Left kidney (tissue), 8 donors: ENCODE data around the gene BHLHE41. TPM values are rescaled to one million over a fixed set of nuclear protein-coding genes. Genes with fewer than 3 reads are reported as not detected.

Experiments used
- DNase-seq: peaks from one replicate; pipeline ENCODE4 v3.0.0-alpha.2; 2013
- long read RNA-seq, 8 donors: transcript quantifications; one replicate each; lab custom pipeline, GENCODE V29; 2026
- polyA plus RNA-seq: library from polyadenylated mRNA; unstranded; fragments of 120-200 nt; gene quantifications from one replicate; pipeline ENCODE4 v1.2.1, GENCODE V29; 2013; ENCODE audit not compliant: insufficient read length

BHLHE41 gene
- polyA plus RNA-seq = 2.2 TPM
- long read RNA-seq, donor 1, partial matches to known transcripts = 0 of 2 reads
- long read RNA-seq, donor 1, other reads (novel, unspliced or antisense) = 0 of 2 reads
- long read RNA-seq, donor 2 = 0 reads
- long read RNA-seq, donor 3, partial matches to known transcripts = 0 of 3 reads
- long read RNA-seq, donor 3, other reads (novel, unspliced or antisense) = 0 of 3 reads
- long read RNA-seq, donor 4, partial matches to known transcripts = 0 of 1 reads
- long read RNA-seq, donor 4, other reads (novel, unspliced or antisense) = 0 of 1 reads
- long read RNA-seq, donor 5, partial matches to known transcripts = 0 of 1 reads
- long read RNA-seq, donor 5, other reads (novel, unspliced or antisense) = 0 of 1 reads
- long read RNA-seq, donor 6, partial matches to known transcripts = 0 of 1 reads
- long read RNA-seq, donor 6, other reads (novel, unspliced or antisense) = 0 of 1 reads
- long read RNA-seq, donor 7, partial matches to known transcripts = 0 of 3 reads
- long read RNA-seq, donor 7, other reads (novel, unspliced or antisense) = 0 of 3 reads
- long read RNA-seq, donor 8 = 0 reads

- DNase-seq = no peak
Measured at GRCh38 chr12:26124446-26125399, at the start of gene BHLHE41. Gene BHLHE41 (minus strand): TSS chr12:26125037. CDS start chr12:26124779, 258 bp downstream.

- no peak for DNase-seq
Measured at GRCh38 chr12:26172946-26173552, 48.2 kb upstream of the BHLHE41 start.

GRCh38 chr12:26172539-26172938 lies 47.7 kb upstream of the BHLHE41 start:
- no peak for DNase-seq

- no peak for DNase-seq
Measured at GRCh38 chr12:26172013-26172412, 47.2 kb upstream of the BHLHE41 start.

- DNase-seq = no peak
Measured at GRCh38 chr12:26164118-26164517, 39.3 kb upstream of the BHLHE41 start.

- no peak for DNase-seq
Measured at GRCh38 chr12:26162905-26163304, 38.1 kb upstream of the BHLHE41 start.

GRCh38 chr12:26162174-26162573 lies 37.3 kb upstream of the BHLHE41 start:
- no peak for DNase-seq

- DNase-seq = no peak
Measured at GRCh38 chr12:26158078-26158764, 33.4 kb upstream of the BHLHE41 start.

GRCh38 chr12:26157001-26157400 lies 32.2 kb upstream of the BHLHE41 start:
- DNase-seq = no peak

- no peak for DNase-seq
Measured at GRCh38 chr12:26156201-26156871, 31.5 kb upstream of the BHLHE41 start.

GRCh38 chr12:26153421-26154154 lies 28.8 kb upstream of the BHLHE41 start:
- DNase-seq = no peak

GRCh38 chr12:26152507-26153102 lies 27.8 kb upstream of the BHLHE41 start:
- no peak for DNase-seq

GRCh38 chr12:26150736-26151450 lies 26.1 kb upstream of the BHLHE41 start:
- no peak for DNase-seq

- no peak for DNase-seq
Measured at GRCh38 chr12:26149968-26150500, 25.2 kb upstream of the BHLHE41 start.

- no peak for DNase-seq
Measured at GRCh38 chr12:26148291-26148690, 23.5 kb upstream of the BHLHE41 start.

- no peak for DNase-seq
Measured at GRCh38 chr12:26143291-26143690, 18.5 kb upstream of the BHLHE41 start.

- DNase-seq = no peak
Measured at GRCh38 chr12:26138860-26139259, 14.0 kb upstream of the BHLHE41 start.

- DNase-seq = no peak
Measured at GRCh38 chr12:26136688-26137087, 11.9 kb upstream of the BHLHE41 start.

- no peak for DNase-seq
Measured at GRCh38 chr12:26135571-26135970, 10.7 kb upstream of the BHLHE41 start.
